K562 (cell line): ENCODE results near the gene DNAJB12. TPM values are rescaled to one million over a fixed set of nuclear protein-coding genes. Genes with fewer than 3 reads are reported as not detected.
A peak's percentile ranks its signal among the peaks of the same experiment; 100 is the strongest.

Experiments used
- CBFA2T3 ChIP-seq: fragments of 450-650 bp; IDR thresholded peaks from 2 replicates; pipeline ENCODE4 v1.6.1; 2017
- DPF2 ChIP-seq: fragments of 450-650 bp; IDR thresholded peaks from 2 replicates; pipeline ENCODE4 v1.6.1; 2016
- EP400 ChIP-seq: fragments of 450-650 bp; IDR thresholded peaks from 2 replicates; pipeline ENCODE4 v1.6.1; 2017; ENCODE audit warnings: antibody characterized with exemption, mild to moderate bottlenecking, moderate library complexity
- ERF ChIP-seq: fragments of 450-650 bp; formaldehyde crosslinking; IDR thresholded peaks from 2 replicates; pipeline ENCODE4 v1.4.0; 2020; ENCODE audit warnings: mild to moderate bottlenecking, mixed read lengths
- ETV1 ChIP-seq: fragments of 450-650 bp; conservative IDR thresholded peaks from 2 replicates; pipeline ENCODE4 v1.6.1; 2016; ENCODE audit warnings: missing genetic modification characterization, control low read depth, low read depth, missing compliant biosample characterization
- NR2C2 ChIP-seq, 2 experiments: fragments of 200-800 bp in 1 of 2; sonication (Bioruptor generic) in 1 of 2; sonication (generic) in 1 of 2; formaldehyde crosslinking in 1 of 2; IDR thresholded peaks; 2 replicates each; pipeline versions ENCODE4 v1.6.1 to v1.8.0; 2016 to 2022; ENCODE audit warnings: mild to moderate bottlenecking in 1 of 2, missing compliant biosample characterization in 1 of 2, missing genetic modification characterization in 1 of 2, missing genetic modification reagents in 1 of 2
- RBM25 ChIP-seq: fragments of 200-400 bp; formaldehyde crosslinking; IDR thresholded peaks from 2 replicates; pipeline ENCODE4 v1.6.1; 2018; ENCODE audit warnings: low read length, low read depth, moderate library complexity; ENCODE audit not compliant: severe bottlenecking
- REST ChIP-seq, 2 experiments: fragments of 450-650 bp; formaldehyde crosslinking in 1 of 2; IDR thresholded peaks; 2 replicates each; pipeline versions ENCODE4 v1.4.0 to v1.6.1; 2014 to 2020; ENCODE audit warnings: mild to moderate bottlenecking in 2 of 2, borderline replicate concordance in 1 of 2, low read depth in 1 of 2
- RNF2 ChIP-seq: sonication (generic); IDR thresholded peaks from 2 replicates; pipeline ENCODE4 v1.6.1; 2016
- SMAD4 ChIP-seq: fragments of 250-450 bp; sonication (Bioruptor Pico); conservative IDR thresholded peaks from 2 replicates; pipeline ENCODE4 v1.8.0; 2021; ENCODE audit warnings: inconsistent platforms, mild to moderate bottlenecking, moderate library complexity
- TCF3 ChIP-seq: sonication (generic); formaldehyde crosslinking; IDR thresholded peaks from 2 replicates; pipeline ENCODE4 v1.4.0; 2020; ENCODE audit warnings: mild to moderate bottlenecking, missing genetic modification reagents
- USF2 ChIP-seq: sonication (generic); formaldehyde crosslinking; IDR thresholded peaks from 2 replicates; pipeline ENCODE4 v1.5.0; 2020; ENCODE audit warnings: missing genetic modification reagents
- ZFX ChIP-seq: sonication (generic); formaldehyde crosslinking; IDR thresholded peaks from 2 replicates; pipeline ENCODE4 v1.8.0; 2022; ENCODE audit warnings: mild to moderate bottlenecking, missing genetic modification reagents, moderate library complexity
- ZNF347 ChIP-seq: fragments of 450-650 bp; formaldehyde crosslinking; IDR thresholded peaks from 2 replicates; pipeline ENCODE4 v1.4.0; 2020; ENCODE audit warnings: low read depth, mild to moderate bottlenecking, moderate library complexity
- polyA plus RNA-seq, 8 experiments: library from polyadenylated mRNA; depleted of rRNA in 4 of 8; stranded (reverse) in 5 of 8; unstranded in 3 of 8; fragments of >200 nt; fragmentation: Nextera tagmentation in 2 of 8; fragmentation: Illumina TruSeq in 1 of 8; extraction: Ambion mirVana in 2 of 8; extraction: Trizol in 1 of 8; gene quantifications; 2 replicates each; pipeline versions ENCODE4 v1.2.1 to v1.2.3, GENCODE V29; 2011 to 2014; ENCODE audit warnings: inconsistent platforms in 1 of 8, missing spikeins in 1 of 8
- total RNA-seq, 7 experiments: library from RNA; depleted of rRNA in 6 of 7; stranded (reverse); fragments of >200 nt in 6 of 7; fragmentation: Illumina TruSeq in 2 of 7; extraction: Trizol in 2 of 7; gene quantifications; 2 replicates each; pipeline versions ENCODE4 v1.2.1 to v1.2.3, GENCODE V29; 2011 to 2021; ENCODE audit warnings: low replicate concordance in 1 of 7
- TF ChIP-seq, protein P1 (sequence below): fragments of 250-450 bp; sonication (Bioruptor Pico); IDR thresholded peaks from 2 replicates; pipeline ENCODE4 v1.5.0; 2021

DNAJB12 gene
- total and polyA plus RNA-seq, 9 of the 15 experiments (the other 6 are each of a cell fraction or from before 2014, with no cell fraction given), result 3.5 to 31.5 (median 20.3) TPM

DNA sequence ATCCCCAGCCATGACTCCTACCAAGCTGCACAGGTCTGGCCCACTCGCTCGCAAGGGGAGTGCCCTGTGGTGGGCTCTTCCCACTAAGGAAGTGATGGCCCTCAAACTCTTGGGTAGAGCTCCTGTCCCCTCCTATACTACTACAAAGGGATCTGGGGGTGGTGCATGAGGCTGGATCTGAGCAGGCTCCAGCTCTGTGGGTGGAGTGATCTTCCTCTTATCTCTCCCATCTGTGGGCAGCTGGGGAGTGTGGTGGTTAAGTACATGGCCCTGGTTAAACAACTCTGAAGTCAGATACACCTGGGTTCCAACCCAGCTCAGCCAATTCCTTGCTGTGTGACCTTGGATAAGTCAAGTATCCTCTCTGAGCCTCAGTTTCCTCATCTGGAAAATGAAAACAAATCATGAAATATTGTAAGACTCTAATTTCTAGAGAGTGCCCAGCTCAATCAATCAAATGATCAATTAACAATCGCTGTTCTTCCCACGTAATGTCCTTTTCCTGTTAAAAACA is 63.6 kb downstream of the DNAJB12 start (continued):
- TF ChIP-seq, protein P1, sequence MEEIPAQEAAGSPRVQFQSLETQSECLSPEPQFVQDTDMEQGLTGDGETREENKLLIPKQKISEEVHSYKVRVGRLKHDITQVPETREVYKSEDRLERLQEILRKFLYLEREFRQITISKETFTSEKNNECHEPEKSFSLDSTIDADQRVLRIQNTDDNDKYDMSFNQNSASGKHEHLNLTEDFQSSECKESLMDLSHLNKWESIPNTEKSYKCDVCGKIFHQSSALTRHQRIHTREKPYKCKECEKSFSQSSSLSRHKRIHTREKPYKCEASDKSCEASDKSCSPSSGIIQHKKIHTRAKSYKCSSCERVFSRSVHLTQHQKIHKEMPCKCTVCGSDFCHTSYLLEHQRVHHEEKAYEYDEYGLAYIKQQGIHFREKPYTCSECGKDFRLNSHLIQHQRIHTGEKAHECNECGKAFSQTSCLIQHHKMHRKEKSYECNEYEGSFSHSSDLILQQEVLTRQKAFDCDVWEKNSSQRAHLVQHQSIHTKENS (CRISPR knock-in tag), result no peak
- TF ChIP-seq DPF2 (peak; percentile 67), CBFA2T3 (peak; percentile 52), RBM25 (peak; percentile 71), SMAD4 (CRISPR knock-in tag) (peak; percentile 71), ETV1 (tag) (0 out of 2 replicates have a peak, but pooled peaks have one; percentile 13), ZNF347 (CRISPR knock-in tag) (no peak), ZFX (peak; percentile 69; the same call in 1 of the 2 replicates), TCF3 (peak; percentile 17; the same call in 1 of the 2 replicates), USF2 (CRISPR knock-in tag) (no peak), REST (IDR thresholded peaks at IDR 0.05; ENCODE audit: borderline replicate concordance) (no peak; the same call in 1 of the 2 replicates), REST (CRISPR knock-in tag; IDR thresholded peaks at IDR 0.05; ENCODE audit: low read depth) (0 out of 2 replicates have a peak, but pooled peaks have one; percentile 4), RNF2 (peak; percentile 61; the same call in 1 of the 2 replicates), NR2C2 (CRISPR knock-in tag; IDR thresholded peaks at IDR 0.05) (no peak), NR2C2 (tag; IDR thresholded peaks at IDR 0.05) (peak; percentile 13; the same call in 1 of the 2 replicates), ERF (CRISPR knock-in tag) (0 out of 2 replicates have a peak, but pooled peaks have one; percentile 39), EP400 (no peak)
